ENCODE results near the gene MAEL.

DNA sequence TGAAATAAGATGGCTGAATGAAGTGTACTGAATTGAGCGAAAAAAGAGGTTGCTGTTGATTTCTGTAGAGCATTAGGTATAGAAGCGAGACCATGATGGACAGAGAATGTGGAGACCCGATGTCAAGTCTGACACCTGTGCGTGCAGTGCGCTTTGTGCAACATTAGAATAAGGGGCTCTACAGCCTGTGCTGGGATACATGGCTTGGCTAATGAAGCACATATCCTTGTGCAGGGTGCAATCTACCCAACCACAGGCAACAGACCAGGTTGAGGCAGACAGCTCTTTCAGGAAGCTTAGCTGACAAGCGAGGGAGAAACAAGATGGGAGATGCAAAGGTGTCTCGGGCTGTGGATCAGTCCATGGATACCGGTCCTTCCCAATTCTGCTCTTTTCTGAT is 82.2 kb downstream of the MAEL start:
- TF ChIP-seq, protein P1, sequence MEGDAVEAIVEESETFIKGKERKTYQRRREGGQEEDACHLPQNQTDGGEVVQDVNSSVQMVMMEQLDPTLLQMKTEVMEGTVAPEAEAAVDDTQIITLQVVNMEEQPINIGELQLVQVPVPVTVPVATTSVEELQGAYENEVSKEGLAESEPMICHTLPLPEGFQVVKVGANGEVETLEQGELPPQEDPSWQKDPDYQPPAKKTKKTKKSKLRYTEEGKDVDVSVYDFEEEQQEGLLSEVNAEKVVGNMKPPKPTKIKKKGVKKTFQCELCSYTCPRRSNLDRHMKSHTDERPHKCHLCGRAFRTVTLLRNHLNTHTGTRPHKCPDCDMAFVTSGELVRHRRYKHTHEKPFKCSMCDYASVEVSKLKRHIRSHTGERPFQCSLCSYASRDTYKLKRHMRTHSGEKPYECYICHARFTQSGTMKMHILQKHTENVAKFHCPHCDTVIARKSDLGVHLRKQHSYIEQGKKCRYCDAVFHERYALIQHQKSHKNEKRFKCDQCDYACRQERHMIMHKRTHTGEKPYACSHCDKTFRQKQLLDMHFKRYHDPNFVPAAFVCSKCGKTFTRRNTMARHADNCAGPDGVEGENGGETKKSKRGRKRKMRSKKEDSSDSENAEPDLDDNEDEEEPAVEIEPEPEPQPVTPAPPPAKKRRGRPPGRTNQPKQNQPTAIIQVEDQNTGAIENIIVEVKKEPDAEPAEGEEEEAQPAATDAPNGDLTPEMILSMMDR (tag by site-specific recombination; IDR thresholded peaks at IDR 0.05): no peak
- TF ChIP-seq ZNF426 (tag by site-specific recombination; IDR thresholded peaks at IDR 0.05): no peak
- TF ChIP-seq WT1 (tag by site-specific recombination; IDR thresholded peaks at IDR 0.05): no peak
- TF ChIP-seq, protein P2, sequence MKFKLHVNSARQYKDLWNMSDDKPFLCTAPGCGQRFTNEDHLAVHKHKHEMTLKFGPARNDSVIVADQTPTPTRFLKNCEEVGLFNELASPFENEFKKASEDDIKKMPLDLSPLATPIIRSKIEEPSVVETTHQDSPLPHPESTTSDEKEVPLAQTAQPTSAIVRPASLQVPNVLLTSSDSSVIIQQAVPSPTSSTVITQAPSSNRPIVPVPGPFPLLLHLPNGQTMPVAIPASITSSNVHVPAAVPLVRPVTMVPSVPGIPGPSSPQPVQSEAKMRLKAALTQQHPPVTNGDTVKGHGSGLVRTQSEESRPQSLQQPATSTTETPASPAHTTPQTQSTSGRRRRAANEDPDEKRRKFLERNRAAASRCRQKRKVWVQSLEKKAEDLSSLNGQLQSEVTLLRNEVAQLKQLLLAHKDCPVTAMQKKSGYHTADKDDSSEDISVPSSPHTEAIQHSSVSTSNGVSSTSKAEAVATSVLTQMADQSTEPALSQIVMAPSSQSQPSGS (tag by site-specific recombination; IDR thresholded peaks at IDR 0.05; ENCODE audit: low read depth): no peak
- TF ChIP-seq SP2 (tag by site-specific recombination; IDR thresholded peaks at IDR 0.05): no peak
- TF ChIP-seq, protein P3, sequence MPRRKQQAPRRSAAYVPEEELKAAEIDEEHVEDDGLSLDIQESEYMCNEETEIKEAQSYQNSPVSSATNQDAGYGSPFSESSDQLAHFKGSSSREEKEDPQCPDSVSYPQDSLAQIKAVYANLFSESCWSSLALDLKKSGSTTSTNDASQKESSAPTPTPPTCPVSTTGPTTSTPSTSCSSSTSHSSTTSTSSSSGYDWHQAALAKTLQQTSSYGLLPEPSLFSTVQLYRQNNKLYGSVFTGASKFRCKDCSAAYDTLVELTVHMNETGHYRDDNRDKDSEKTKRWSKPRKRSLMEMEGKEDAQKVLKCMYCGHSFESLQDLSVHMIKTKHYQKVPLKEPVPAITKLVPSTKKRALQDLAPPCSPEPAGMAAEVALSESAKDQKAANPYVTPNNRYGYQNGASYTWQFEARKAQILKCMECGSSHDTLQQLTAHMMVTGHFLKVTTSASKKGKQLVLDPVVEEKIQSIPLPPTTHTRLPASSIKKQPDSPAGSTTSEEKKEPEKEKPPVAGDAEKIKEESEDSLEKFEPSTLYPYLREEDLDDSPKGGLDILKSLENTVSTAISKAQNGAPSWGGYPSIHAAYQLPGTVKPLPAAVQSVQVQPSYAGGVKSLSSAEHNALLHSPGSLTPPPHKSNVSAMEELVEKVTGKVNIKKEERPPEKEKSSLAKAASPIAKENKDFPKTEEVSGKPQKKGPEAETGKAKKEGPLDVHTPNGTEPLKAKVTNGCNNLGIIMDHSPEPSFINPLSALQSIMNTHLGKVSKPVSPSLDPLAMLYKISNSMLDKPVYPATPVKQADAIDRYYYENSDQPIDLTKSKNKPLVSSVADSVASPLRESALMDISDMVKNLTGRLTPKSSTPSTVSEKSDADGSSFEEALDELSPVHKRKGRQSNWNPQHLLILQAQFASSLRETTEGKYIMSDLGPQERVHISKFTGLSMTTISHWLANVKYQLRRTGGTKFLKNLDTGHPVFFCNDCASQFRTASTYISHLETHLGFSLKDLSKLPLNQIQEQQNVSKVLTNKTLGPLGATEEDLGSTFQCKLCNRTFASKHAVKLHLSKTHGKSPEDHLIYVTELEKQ (tag by site-specific recombination; IDR thresholded peaks at IDR 0.05; ENCODE audit: borderline replicate concordance): no peak

Data from HEK293 (cell line).